CD4-positive, alpha-beta T cell treated with Interleukin-6 for 4 hours (primary cell): ENCODE results near the gene CACNB4.
A peak's percentile ranks its signal among the peaks of the same experiment; 100 is the strongest.
"Not testable (repeated sequence)": the region's sequence is repeated elsewhere in the genome, so short reads cannot be mapped to it uniquely, and the experiment has no call there.

Experiments used
- DNase-seq: peaks from one replicate; pipeline ENCODE4 v3.0.0-alpha.2; 2020; ENCODE audit warnings: mixed read lengths

Gene CACNB4

GRCh38 chr2:152049541-152049940, 49.3 kb downstream of the CACNB4 start:
- no peak for DNase-seq

GRCh38 chr2:152047824-152048471, 50.9 kb downstream of the CACNB4 start:
- DNase-seq, result no peak

- DNase-seq, result no peak
These were observed 51.9 kb downstream of the CACNB4 start for GRCh38 chr2:152046940-152047339.

- DNase-seq, result no peak
These were observed 55.9 kb downstream of the CACNB4 start for GRCh38 chr2:152042636-152043615.

GRCh38 chr2:152038441-152038958, 60.3 kb downstream of the CACNB4 start:
- no peak for DNase-seq

GRCh38 chr2:152037743-152038435, 61.0 kb downstream of the CACNB4 start:
- no peak for DNase-seq

GRCh38 chr2:152036611-152037469, 62.0 kb downstream of the CACNB4 start:
- DNase-seq, result peak; percentile 60

- DNase-seq, result no peak
These were observed 64.5 kb downstream of the CACNB4 start for GRCh38 chr2:152034257-152034801.

- DNase-seq, result no peak
These were observed 65.6 kb downstream of the CACNB4 start for GRCh38 chr2:152033011-152033925.

- no peak for DNase-seq
These were observed 67.0 kb downstream of the CACNB4 start for GRCh38 chr2:152031747-152032306.

GRCh38 chr2:152030596-152031328, 68.1 kb downstream of the CACNB4 start:
- DNase-seq, result not testable (repeated sequence)

- DNase-seq, result no peak
These were observed 70.5 kb downstream of the CACNB4 start for GRCh38 chr2:152028182-152028862.

GRCh38 chr2:152025678-152026287, 73.1 kb downstream of the CACNB4 start:
- peak; percentile 83 for DNase-seq

- DNase-seq, result no peak
These were observed 74.4 kb downstream of the CACNB4 start for GRCh38 chr2:152024477-152024876.

GRCh38 chr2:152022090-152022489, 76.8 kb downstream of the CACNB4 start:
- DNase-seq, result no peak

- not testable (repeated sequence) for DNase-seq
These were observed 77.8 kb downstream of the CACNB4 start for GRCh38 chr2:152021001-152021400.

GRCh38 chr2:152019732-152020131, 79.1 kb downstream of the CACNB4 start:
- no peak for DNase-seq
